HEK293T (cell line): Measurements from ENCODE around the gene HS6ST1.

ENCODE experiments used
- CTCF ChIA-PET: fragments of 350-600 bp; formaldehyde crosslinking; extraction: SDS; loops from one replicate; lab custom pipeline; 2021; ENCODE audit warnings: antibody characterized with exemption, inconsistent platforms; lab: Yijun Ruan, JAX
- POLR2A ChIA-PET: fragments of 350-600 bp; formaldehyde crosslinking; extraction: SDS; loops from one replicate; lab custom pipeline; 2020; ENCODE audit warnings: antibody characterized with exemption, inconsistent platforms; lab: Yijun Ruan, JAX
- DNase-seq: peaks from one replicate; pipeline ENCODE4 v3.0.0; 2012; ENCODE audit warnings: mixed read lengths; ENCODE audit errors: extremely low spot score
- ARNT ChIP-seq: fragments of 450-650 bp; IDR thresholded peaks from 2 replicates; pipeline ENCODE4 v1.6.1; 2017; ENCODE audit warnings: mild to moderate bottlenecking
- BHLHE40 ChIP-seq: fragments of 450-650 bp; IDR thresholded peaks from 2 replicates; pipeline ENCODE4 v1.6.1; 2016; ENCODE audit warnings: mild to moderate bottlenecking, moderate library complexity, borderline replicate concordance
- CTBP1 ChIP-seq: fragments of 450-650 bp; IDR thresholded peaks from 2 replicates; pipeline ENCODE4 v1.6.1; 2016; ENCODE audit warnings: borderline replicate concordance
- ELF4 ChIP-seq: fragments of 450-650 bp; IDR thresholded peaks from 2 replicates; pipeline ENCODE4 v1.6.1; 2017; ENCODE audit warnings: antibody characterized with exemption
- FOXA1 ChIP-seq: fragments of 450-650 bp; IDR thresholded peaks from 2 replicates; pipeline ENCODE4 v1.6.1; 2016; ENCODE audit warnings: mild to moderate bottlenecking
- FOXK2 ChIP-seq: fragments of 450-650 bp; IDR thresholded peaks from 2 replicates; pipeline ENCODE4 v1.6.1; 2016; ENCODE audit warnings: mild to moderate bottlenecking
- FOXM1 ChIP-seq: fragments of 450-650 bp; IDR thresholded peaks from 2 replicates; pipeline ENCODE4 v1.6.1; 2017; ENCODE audit warnings: mild to moderate bottlenecking, borderline replicate concordance
- HDGF ChIP-seq: fragments of 450-650 bp; IDR thresholded peaks from 2 replicates; pipeline ENCODE4 v1.6.1; 2017; ENCODE audit warnings: antibody characterized with exemption, borderline replicate concordance
- L3MBTL2 ChIP-seq: fragments of 450-650 bp; conservative IDR thresholded peaks from 2 replicates; pipeline ENCODE4 v1.6.1; 2016; ENCODE audit warnings: mild to moderate bottlenecking
- LEF1 ChIP-seq: fragments of 450-650 bp; IDR thresholded peaks from 2 replicates; pipeline ENCODE4 v1.6.1; 2017; ENCODE audit warnings: mild to moderate bottlenecking, borderline replicate concordance
- NFRKB ChIP-seq: fragments of 450-650 bp; IDR thresholded peaks from 2 replicates; pipeline ENCODE4 v1.6.1; 2016; ENCODE audit warnings: mild to moderate bottlenecking, moderate library complexity
- PKNOX1 ChIP-seq: fragments of 450-650 bp; IDR thresholded peaks from 2 replicates; pipeline ENCODE4 v1.6.1; 2016
- SP1 ChIP-seq: fragments of 450-650 bp; IDR thresholded peaks from 2 replicates; pipeline ENCODE4 v1.6.1; 2017
- SUZ12 ChIP-seq: fragments of 450-650 bp; IDR thresholded peaks from 2 replicates; pipeline ENCODE4 v1.6.1; 2016; ENCODE audit warnings: mild to moderate bottlenecking
- TARDBP ChIP-seq: fragments of 450-650 bp; IDR thresholded peaks from 2 replicates; pipeline ENCODE4 v1.6.1; 2016
- ZNF384 ChIP-seq: fragments of 450-650 bp; IDR thresholded peaks from 2 replicates; pipeline ENCODE4 v1.6.1; 2016

Gene HS6ST1

GRCh38 chr2:128324897-128325410 lies 6.3 kb upstream of the HS6ST1 start:
- ChIA-PET CTCF (no interaction called here), POLR2A (interaction anchor here (1.1 kb wide), 1 partner anchor 9 kb away, joined by 3 read pairs; no protein-coding TSS in a partner anchor)
- TF ChIP-seq ELF4: no peak
- no peak for TF ChIP-seq FOXA1
- TF ChIP-seq SP1: no peak
- no peak for TF ChIP-seq FOXM1
- no peak for TF ChIP-seq PKNOX1
- TF ChIP-seq LEF1: no peak
- TF ChIP-seq CTBP1: no peak
- no peak for TF ChIP-seq HDGF
- no peak for TF ChIP-seq ARNT
- TF ChIP-seq NFRKB: no peak
- no peak for TF ChIP-seq FOXK2
- TF ChIP-seq SUZ12: no peak
- no peak for TF ChIP-seq TARDBP
- no peak for DNase-seq

GRCh38 chr2:128324008-128324896 lies 5.6 kb upstream of the HS6ST1 start:
- ChIA-PET CTCF (no interaction called here), POLR2A (interaction anchor here (1.1 kb wide), 1 partner anchor 8 kb away, joined by 3 read pairs; no protein-coding TSS in a partner anchor)
- TF ChIP-seq NFRKB (no peak), SUZ12 (no peak), TARDBP (no peak), PKNOX1 (no peak), L3MBTL2 (no peak), FOXA1 (no peak), SP1 (no peak), FOXK2 (no peak)
- no peak for DNase-seq

- no peak for TF ChIP-seq NFRKB
- TF ChIP-seq PKNOX1: no peak
- TF ChIP-seq BHLHE40: no peak
- POLR2A ChIA-PET: no interaction called here
- CTCF ChIA-PET: no interaction called here
- no peak for DNase-seq
Observed at GRCh38 chr2:128323555-128323931, 4.9 kb upstream of the HS6ST1 start.

- CTCF ChIA-PET: no interaction called here
- TF ChIP-seq LEF1 (no peak), FOXA1 (no peak), ZNF384 (no peak), SUZ12 (no peak), NFRKB (no peak)
- POLR2A ChIA-PET: no interaction called here
- no peak for DNase-seq
Observed at GRCh38 chr2:128322715-128323554, 4.3 kb upstream of the HS6ST1 start.

GRCh38 chr2:128321784-128322714 lies 3.4 kb upstream of the HS6ST1 start:
- CTCF ChIA-PET: interaction anchor here (1.0 to 1.3 kb wide), 3 partner anchors 12 to 273 kb away, joined by 3 to 4 read pairs (median 3); no protein-coding TSS in a partner anchor
- POLR2A ChIA-PET: no interaction called here
- peak; percentile 88 for DNase-seq
- TF ChIP-seq ZNF384 (no peak), PKNOX1 (no peak), SUZ12 (no peak), FOXM1 (peak; percentile 68; the same call in 1 of the 2 replicates), LEF1 (0 out of 2 replicates have a peak, but pooled peaks have one; percentile 15), HDGF (no peak), NFRKB (no peak), FOXK2 (no peak), CTBP1 (no peak), L3MBTL2 (no peak; the same call in 1 of the 2 replicates)
